Measurements from ENCODE around the gene ARHGEF12.
A peak's percentile ranks its signal among the peaks of the same experiment; 100 is the strongest.

ARHGEF12 gene

DNA sequence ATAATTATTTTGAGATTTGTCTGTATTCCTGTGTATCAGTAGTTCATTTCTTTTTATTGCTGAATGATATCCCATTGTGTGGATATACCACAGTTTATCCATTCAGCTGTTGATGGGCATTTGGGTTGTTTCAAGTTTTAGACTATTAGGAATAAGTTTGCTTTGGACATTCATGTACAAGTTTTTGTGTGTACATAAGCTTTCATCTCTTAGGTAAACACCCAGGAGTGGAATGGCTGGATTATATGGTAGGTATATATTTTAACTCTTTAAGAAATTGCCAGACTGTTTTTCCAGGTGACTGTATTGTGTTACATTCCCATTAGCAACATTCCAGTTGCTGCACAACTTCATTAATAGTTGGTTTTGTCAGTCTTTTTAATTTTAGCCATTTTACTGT, 52.0 kb downstream of the ARHGEF12 start:
- DNase-seq = no peak

DNA sequence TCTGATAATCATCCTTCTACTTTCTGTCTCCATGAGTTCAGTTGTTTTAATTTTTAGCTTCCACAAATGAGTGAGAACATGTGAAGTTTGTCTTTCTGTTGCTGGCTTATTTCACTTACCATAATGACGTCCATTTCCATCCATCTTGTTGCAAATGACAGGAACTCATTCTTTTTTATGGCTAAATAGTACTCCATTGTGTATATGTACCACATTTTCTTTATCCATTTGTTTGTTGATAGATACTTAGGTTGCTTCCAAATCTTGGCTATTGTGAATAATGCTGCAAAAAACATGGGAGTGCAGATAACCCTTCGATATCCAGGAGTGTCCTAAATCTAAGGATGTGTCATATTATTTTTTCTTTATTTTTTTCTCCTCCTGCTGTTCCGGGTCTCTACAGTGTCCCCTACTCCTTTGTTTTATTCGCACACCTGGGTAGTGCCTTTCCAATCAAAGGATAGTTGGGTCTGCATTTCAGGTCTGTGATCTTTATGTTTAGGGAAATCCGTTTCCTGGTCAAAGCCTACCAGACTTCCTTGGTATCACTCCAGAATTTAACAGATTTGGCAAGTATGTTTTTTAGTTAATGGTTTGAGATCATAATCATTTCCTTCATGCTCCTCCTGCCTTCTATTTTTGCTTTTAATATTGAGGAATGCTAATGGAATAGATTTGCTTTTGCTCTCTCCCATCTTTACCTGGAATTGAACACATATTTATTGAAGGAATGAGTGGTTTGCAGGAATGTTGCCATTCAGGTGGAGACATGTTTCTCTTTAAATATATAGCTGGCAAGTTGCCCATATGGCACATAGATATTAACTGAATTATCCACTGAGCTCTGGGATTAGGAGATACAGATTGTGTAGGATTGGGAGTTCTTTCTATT, 53.7 kb downstream of the ARHGEF12 start:
- no peak for DNase-seq

DNA sequence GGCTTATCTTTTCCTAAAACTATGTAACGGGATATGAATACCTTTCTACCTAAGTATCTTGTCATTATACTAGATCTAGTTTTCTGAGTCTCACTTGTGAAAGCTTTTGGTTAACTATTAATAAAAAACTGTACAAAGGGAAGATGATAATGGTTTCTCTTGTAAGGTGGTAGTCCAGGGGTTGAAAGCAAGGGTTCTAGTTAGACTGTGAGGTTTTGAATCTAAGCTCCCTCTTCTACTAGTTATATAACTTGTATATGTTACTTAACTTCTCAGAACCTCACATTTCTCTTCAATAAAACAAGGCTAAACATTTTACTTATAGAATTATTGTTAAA, 54.3 kb downstream of the ARHGEF12 start:
- no peak for DNase-seq

DNA sequence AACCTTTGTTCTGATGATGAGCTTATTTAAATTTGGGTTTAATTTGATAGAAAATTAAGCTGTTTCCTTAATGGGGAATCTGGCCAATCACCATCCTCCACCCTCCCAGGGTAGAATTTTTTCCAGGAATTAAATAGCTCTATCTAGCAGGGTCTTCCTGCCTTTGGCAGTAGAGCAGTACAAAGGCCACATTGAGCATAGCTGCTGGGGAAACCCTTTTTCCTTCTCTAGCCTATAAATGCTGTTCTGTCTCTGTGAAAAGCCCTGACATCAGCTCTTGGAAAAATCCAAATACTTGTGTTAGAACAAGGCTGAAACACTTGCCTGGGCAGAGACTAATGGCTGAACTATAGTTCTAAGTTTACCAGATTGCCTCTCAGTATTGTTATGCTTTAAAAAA, 55.1 kb downstream of the ARHGEF12 start:
- no peak for DNase-seq

DNA sequence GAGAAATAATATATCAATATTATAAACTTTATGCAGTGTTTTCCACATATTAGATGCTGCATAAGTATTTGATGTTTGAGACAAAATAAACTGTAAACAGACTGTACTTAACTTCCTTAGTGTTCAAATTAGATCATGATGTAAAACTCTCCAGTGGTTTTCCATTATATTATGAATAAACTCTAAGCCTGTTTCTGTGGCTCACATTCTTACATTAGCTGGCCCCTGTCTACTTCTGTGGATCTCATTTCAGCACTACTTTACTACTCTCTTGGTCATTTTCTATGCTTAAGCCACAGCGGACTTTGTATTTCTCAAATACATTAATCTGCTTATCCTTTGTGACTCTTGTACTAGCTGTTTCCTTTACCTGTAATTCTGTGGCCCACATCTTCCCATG, 55.6 kb downstream of the ARHGEF12 start:
- DNase-seq = no peak

DNA sequence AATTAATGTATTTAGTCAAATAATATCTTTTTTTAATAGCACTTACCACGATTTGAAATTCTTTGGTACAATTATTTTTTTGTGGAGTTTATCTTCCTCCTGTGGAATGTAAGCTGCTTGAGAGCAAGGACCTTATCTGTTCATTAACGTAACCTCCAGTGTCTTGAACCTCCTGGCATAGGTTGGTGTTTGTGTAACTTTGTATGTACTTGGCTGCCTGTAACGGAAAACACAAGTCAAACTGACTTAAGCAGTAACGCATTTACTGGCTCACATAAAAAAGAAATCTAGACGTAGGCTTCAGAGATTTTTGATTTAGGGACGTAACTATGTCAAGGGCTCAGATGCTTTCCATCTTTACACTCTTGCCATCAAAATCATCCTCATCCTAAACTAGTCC, 56.1 kb downstream of the ARHGEF12 start:
- DNase-seq = no peak

DNA sequence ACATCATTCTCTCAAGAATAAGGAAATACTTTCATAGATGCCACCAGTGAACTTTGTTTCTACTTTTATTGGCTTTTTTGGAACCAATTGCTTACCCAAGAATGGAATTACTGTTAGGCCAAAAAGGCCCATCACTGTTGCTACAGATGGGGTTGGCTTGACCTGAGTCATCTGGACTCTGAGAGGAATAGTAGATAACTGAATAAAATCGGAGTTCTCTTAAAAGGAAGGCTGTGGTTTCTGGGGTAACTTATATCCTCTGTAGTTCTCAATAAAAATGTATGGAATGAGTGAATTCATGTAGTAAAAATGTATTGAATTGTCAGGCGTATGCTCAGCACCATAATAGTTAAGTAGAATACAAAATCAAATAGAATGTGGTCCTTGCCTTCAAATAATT, 56.6 kb downstream of the ARHGEF12 start:
- no peak for DNase-seq

DNA sequence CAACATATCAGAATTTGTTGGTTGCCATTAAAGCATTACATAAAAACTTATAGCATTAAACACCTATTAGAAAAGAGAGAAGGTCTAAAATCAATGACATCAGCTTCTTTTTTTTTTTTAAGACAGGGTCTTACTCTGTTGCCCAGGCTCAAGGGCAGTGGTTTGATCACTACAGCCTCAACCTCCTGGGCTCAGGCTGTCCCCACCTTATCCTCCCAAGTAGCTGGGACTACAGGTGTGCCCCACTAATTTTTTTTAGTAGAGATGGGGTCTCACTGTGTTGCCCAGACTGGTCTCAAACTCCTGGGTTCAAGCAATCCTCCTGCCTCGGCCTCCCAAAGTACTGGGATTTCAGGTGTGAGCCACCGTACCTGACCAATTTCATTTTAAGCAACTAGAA, 57.9 kb downstream of the ARHGEF12 start:
- no peak for DNase-seq

DNA sequence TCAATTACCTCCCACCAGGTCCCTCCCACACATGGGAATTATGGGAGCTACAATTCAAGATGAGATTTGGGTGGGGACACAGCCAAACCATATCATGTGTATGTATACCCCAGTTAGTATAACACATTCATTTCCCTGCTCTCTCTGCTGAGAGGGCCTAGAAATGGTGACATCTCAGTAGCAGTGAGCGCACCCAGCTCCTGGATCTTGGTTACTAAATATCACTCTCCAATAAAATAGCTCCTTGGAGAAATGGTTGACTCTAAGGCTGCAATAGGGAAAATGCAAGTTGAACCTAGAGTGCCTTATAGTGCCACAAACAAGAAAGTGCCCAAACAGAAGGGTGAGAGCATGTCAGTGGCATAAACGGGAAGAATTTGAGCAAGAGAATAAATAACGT, 59.6 kb downstream of the ARHGEF12 start:
- no peak for DNase-seq

DNA sequence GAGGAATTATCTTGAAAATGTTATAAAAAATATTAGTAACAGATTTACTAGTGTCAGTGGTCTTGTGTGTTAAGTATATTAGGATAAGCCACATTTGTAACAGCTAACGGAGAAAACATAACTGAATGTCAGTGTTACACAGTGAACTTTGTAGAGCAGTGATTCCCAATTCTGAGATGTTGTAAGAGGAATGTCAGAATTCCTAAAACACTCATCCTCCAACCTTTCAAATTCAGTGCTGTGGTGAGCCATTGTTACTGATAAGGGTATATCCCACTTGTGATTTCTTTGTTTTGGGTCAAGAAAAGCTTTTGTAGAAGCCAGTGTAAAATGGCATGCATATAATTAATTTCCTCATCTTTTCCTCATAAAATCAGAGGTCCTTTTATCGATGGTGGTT, 61.9 kb downstream of the ARHGEF12 start:
- DNase-seq = no peak

DNA sequence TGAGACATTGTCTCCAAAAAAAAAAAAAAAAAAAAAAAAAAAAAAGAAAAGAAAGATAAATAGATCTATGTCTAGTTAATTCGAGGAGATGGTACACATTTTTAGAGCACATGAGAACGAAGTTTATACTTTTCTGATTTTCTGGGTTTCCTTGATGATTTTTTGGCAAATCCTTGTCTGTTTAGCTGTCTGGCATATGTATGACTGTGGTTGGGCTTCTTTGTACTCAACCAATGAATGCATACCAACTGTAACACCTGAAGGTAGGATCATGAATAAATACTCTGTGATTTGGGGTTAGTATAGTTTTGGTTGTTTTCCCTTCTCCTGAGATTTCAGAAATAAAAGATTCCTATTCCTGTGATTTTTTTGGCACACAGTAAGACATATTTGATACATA, 63.1 kb downstream of the ARHGEF12 start:
- no peak for DNase-seq

DNA sequence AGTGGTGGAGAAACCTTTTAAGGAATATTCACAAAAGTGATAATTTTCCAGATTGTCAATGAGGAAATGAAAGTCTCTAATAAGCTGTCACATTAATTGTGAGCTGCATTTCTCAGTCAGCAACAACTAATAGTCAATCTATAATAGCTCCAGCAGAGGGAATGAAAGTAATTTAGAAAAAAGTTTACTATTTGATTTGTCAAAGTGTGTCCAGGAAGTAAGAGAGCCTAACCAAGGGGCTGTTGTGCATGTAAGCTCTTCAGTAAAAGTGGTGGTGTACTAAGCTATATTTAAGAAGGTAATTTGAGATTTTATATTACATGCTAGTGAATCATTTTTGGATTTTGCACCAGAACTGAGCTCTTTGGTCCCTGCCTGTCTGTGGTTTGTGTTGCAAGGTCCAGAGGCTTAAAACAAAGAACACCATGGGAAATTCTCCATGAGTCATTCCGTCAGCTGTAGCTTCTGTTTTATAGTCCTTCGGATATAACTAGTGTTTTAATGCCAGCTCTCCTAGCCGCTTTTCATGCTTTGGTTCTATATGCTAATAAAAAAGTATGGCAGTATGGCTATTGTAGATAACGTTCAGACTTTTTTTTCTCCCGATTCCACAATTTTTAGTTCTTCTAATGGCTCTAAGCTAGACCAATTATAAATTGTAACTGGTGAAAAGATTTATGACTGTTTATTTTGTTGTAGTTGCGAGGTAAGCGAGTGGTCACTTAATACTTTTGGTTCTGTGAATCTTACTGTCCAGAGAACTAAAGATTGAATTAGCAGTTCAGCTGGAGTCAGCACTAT, 64.6 kb downstream of the ARHGEF12 start:
- peak; percentile 66 for DNase-seq

DNA sequence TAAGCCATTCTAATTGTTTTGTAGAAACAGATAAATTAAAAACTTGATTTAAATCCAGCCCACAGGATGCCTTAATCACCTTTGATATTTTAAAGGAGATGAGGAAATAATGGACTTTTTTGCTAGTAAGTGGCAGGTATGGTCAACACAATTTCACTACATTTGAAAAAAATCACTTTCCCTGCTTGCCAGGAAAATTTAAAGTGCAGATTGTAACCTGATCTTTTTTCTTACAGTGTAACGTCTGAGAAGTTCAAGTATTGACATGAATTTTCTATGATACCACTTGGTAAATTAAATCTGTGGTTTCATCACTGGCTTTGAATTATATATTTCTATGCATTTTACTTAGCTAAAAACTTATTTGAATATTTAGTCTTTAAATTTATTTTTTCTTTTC, 65.3 kb downstream of the ARHGEF12 start:
- DNase-seq = no peak

DNA sequence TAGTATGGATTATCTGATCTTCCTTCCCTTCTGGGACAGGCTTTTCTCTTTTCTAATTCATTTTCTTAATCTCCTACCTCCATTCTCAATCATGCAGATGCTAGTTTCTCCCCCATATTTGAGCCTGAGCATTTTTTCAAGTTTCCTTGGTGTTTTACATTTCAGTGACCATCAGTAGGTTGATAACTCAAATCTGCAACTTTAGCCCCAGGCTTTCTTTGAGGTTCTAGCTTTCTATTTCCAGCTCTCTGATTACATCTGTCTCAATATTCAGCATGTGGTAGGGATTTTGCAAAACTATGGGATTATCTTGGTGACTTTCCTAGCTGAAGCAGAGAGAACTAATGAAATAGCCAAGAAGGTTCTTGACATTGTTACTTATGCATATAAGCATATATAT, 67.8 kb downstream of the ARHGEF12 start:
- no peak for DNase-seq

DNA sequence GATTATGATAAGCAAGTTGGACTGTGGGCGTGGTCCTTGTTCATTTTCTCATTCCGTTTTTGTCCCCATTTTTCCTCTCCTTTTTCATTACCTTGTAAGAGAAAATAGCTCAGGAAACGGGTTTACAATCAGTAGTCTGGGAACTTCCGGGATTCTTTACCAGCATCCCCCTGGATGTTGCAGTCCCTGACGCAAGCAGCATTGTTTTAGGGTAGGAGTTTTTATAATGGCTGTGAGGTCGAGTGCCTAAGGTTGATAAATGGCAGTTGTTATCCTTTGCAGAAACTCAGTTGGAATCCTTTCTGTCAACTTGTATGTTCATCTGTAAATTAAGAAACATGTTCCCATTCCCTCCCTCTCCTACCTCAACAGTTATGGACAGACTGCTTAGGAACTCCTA, 68.3 kb downstream of the ARHGEF12 start:
- DNase-seq = no peak

DNA sequence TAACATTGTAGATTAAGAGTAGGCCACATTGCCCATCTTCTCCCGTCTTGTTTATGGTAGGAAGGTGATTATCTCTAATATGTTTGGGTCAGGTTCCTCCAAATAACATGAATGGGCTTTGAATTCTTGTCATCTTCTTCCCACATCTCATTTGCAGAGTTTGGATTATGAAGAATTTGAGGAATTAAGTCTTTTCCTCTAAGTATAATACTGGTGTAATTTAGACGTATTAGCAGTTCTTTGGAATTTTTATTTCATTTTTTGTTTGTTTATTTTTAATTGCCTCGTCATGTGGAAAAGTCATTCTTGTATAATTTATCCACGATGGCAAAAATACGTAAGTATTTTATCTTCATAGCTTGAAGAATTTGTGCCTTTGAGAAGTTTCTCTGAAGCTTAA, 73.4 kb downstream of the ARHGEF12 start:
- no peak for DNase-seq

DNA sequence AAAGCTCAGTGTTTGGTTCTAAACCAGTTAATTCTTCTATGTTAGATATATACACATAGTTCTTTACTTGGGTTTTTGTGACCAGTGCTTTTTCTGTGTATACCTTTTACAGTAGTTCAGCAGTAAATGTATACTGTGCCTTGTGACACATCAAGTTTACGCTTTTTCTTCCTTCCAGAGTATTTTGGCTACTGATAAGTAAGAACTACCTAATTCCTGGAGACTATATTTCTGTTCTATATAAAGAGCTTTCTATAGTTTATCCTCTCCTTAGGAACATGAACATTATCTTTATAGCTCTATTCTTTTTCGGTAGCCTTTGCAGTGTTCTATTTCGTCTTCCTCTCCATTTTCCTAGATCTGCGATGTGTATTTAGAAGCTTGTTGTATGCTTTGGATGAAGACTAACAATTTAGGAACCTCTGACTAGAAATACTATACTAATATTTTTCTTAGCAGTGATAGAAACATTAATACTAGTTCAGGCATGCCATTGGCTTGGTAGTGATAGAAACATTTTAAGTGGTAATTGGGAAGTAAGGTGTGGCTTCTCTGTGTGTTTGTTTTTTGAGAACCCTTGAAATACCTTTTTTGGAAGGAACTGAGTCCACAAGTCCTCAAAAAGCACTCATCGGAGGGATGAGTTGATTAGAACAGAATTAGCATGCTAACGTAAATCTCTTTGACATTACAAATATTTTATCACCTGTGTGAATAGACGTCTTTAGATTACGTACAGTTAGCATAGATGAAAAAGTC, 74.6 kb downstream of the ARHGEF12 start:
- no peak for DNase-seq

DNA sequence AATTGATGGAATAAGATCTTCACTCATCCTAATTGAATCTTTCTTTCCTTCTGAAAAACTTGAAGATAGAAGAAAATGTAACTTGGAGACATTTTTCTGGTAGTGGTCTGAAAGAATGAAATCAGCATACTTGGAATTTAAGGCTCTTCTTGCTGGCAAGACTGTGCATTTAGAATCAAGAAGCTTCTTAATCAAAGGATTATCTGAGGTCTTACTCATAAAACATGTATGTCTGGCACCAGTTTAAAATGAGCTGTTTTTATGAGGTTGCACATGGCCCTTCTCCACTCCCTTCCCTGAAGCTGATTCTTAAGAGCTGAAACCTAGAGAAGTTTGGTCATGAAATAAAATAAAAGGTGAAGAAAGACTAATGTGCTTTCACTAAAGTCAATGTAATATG, 77.3 kb downstream of the ARHGEF12 start:
- no peak for DNase-seq

DNA sequence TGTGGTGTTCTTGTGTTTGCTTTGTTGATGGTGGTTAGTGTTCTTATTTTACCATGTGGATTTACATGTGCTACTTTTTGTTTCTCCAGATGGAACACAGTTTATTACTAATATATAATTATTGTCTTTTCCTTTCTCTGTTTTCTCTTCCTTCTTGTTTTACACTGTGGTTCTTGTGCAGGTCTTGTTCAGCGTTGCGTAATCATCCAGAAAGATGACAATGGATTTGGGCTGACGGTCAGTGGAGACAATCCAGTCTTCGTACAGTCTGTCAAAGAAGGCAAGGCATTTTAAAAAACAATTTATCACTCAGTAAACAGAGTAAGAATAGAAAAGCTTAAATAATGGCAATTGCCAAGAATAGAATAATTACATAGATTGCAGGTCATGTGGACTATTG, 84.4 kb downstream of the ARHGEF12 start:
- DNase-seq = no peak

DNA sequence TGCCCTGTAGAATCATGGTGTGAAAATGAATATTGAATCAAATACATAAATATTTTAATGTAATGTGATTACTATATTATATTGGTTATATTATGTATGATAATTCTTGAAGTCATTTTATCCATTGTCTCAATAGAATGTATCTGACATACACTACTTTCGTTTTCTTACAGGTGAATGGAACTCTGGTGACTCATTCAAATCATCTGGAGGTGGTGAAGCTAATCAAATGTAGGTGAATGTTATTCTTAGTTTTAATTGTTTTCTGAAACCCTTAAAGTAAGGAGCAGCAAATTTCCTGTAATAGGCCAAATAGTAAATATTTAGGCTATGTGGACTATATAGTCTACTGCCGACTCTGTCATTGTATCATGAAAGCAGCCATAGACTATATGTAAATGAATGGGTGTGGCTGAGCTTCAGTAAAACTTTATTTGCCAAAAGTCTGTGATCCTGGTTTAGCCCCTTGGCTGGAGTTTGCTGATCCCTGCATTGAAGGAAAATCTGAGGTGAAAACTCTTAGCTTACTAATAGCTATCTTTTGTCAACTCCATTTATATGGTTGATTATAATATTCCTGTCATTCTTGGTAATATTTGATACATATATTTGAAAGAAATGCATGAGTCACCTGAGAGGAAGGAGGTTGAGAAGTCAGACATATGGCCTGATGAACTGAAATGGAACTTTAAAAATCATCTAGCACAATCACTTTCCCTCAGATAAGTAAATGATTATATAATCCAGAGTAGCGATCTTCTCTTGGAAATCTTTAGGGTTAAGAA, 88.2 kb downstream of the ARHGEF12 start:
- DNase-seq = no peak

DNA sequence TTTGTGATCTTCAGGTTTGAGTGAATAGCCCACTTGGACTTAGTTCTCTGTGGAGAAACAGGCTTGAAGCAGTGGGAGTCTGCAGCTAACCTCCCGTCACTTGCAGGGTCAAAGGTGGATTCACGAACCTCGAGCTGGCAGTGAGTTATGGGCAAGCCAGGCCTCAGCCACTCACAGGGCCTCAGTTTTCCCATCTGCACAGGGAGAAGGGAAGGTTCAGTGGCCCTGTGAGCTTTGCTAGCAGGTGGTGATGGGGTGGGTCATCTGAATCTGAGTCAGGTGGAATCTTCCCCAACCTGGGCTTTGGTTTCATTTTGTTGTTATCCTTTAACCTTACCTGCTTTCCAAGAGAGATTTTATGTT, 88.7 kb downstream of the ARHGEF12 start:
- DNase-seq = no peak

DNA sequence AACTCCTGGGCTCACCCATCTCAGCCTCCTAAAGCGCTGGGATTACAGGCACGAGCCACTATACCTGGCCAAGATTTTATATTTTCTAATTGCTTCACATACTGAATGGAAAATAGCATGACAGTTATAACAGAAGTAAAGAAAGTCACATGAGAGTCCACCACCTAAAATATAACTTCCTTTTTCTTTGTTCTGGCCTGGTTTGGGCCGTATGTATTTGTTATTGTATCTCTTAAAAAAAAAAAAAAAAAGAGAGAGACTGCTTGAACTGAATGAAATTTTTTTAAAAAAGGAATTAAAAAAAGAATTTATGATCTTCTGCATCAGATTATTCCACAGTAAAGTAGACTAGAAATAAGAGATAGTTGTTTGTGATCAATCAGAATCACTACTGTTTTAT, 89.3 kb downstream of the ARHGEF12 start:
- no peak for DNase-seq

DNA sequence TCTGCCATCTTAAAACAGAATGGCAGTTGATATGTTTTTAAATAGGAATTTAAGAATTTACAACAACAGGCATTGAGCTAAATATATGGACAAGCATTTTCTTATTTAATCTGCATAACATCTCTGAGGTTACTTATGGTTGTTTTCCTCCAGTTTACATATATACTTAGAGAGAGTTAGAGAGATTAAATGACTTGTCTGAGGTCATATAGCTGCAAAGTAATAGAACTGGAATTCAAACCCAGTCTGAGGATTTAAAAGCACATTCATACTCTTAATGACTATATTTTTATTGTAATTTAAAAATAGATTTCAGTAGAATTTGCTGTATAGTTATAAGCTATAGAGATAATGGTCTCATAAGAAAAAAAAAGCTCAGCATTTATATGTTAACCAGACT, 93.9 kb downstream of the ARHGEF12 start:
- DNase-seq = no peak

All from SHP77 treated with DMSO at 0.1 percent for 48 hours (cell line).